ENCODE data around the gene FBRS. TPM values are rescaled to one million over a fixed set of nuclear protein-coding genes. Genes with fewer than 3 reads are reported as not detected.
"Not testable (repeated sequence)": the region's sequence is repeated elsewhere in the genome, so short reads cannot be mapped to it uniquely, and the experiment has no call there.

FBRS gene
- total and polyA plus RNA-seq, 2 experiments from 2014 or later: 7.6 to 14.2 TPM

GRCh38 chr16:30698816-30699614, 40.8 kb downstream of the FBRS start, which contains the start of gene SRCAP:
Gene SRCAP (plus strand): TSS chr16:30699171. CDS start chr16:30700825, 1,654 bp downstream.
- Histone ChIP-seq H3K9me2 (ENCODE audit: insufficient read depth) (no peaks in the 10 kb centered on the region), H3K4me2 (ENCODE audit: unreplicated experiment) (peak within 1 kb of the TSS; percentile 95), H4K20me1 (ENCODE audit: insufficient read depth) (no peaks in the 10 kb centered on the region), H3F3A (ENCODE audit: insufficient read depth) (peaks cover 12% of the 10 kb centered on the region), H3K9me3 (ENCODE audit: low read depth) (no peaks in the 10 kb centered on the region), H3K27me3 (replicated peaks; ENCODE audit: insufficient read depth) (no peaks in the 10 kb centered on the region), H3K79me2 (ENCODE audit: insufficient read depth) (peaks cover 51% of the 10 kb centered on the region), H3K4me3 (peak within 1 kb of the TSS; percentile 85), H3K4me1 (ENCODE audit: insufficient read depth) (peaks cover 16% of the 10 kb centered on the region; the same call in 1 of the 2 replicates), H3K27ac (peak within 1 kb of the TSS; percentile 98), H2AFZ (peak within 1 kb of the TSS; percentile 59; the same call in 1 of the 2 replicates), H3K9ac (peak within 1 kb of the TSS; percentile 98), H3K36me3 (ENCODE audit: low read depth) (peaks cover 29% of the 10 kb centered on the region)
- TF ChIP-seq EZH2phosphoT487 (IDR thresholded peaks at IDR 0.05; ENCODE audit: insufficient read depth, low read depth): no peak
- TF ChIP-seq EZH2 (IDR thresholded peaks at IDR 0.05; ENCODE audit: insufficient read depth, poor library complexity, severe bottlenecking): no peak
- in situ Hi-C loops (cut with MboI): no loop called here
- peak; percentile 89 for DNase-seq
- 1% methylated on average over 46 to 48 of the region's 57 CpGs for WGBS, 2 experiments (ENCODE audit: low coverage in 1 of 2, low lambda C conversion rate in 2 of 2, missing lambda C conversion rate in 2 of 2)

GRCh38 chr16:30699615-30700099, 41.4 kb downstream of the FBRS start:
- no peak for DNase-seq
- Histone ChIP-seq H3K9me3 (ENCODE audit: low read depth) (no peaks in the 10 kb centered on the region), H3K4me2 (ENCODE audit: unreplicated experiment) (peak overlapping the region; percentile 95), H2AFZ (0 out of 2 replicates have a peak overlapping the region, but pooled peaks have one; percentile 59), H3K9me2 (ENCODE audit: insufficient read depth) (no peaks in the 10 kb centered on the region), H3K27me3 (replicated peaks; ENCODE audit: insufficient read depth) (no peaks in the 10 kb centered on the region), H3K36me3 (ENCODE audit: low read depth) (peaks cover 35% of the 10 kb centered on the region), H3F3A (ENCODE audit: insufficient read depth) (peaks cover 12% of the 10 kb centered on the region), H3K4me1 (ENCODE audit: insufficient read depth) (peaks cover 16% of the 10 kb centered on the region; the same call in 1 of the 2 replicates), H4K20me1 (ENCODE audit: insufficient read depth) (no peaks in the 10 kb centered on the region), H3K4me3 (peak overlapping the region; percentile 85), H3K27ac (peak overlapping the region; percentile 98), H3K9ac (peak overlapping the region; percentile 98), H3K79me2 (ENCODE audit: insufficient read depth) (peaks cover 58% of the 10 kb centered on the region)
- WGBS, 2 experiments (ENCODE audit: low coverage in 1 of 2, low lambda C conversion rate in 2 of 2, missing lambda C conversion rate in 2 of 2): 37 to 41% methylated on average over 8 of the region's 8 CpGs
- in situ Hi-C loops (cut with MboI): no loop called here
- no peak for TF ChIP-seq EZH2phosphoT487 (IDR thresholded peaks at IDR 0.05; ENCODE audit: insufficient read depth, low read depth)
- TF ChIP-seq EZH2 (IDR thresholded peaks at IDR 0.05; ENCODE audit: insufficient read depth, poor library complexity, severe bottlenecking): no peak

GRCh38 chr16:30700491-30700890, 42.3 kb downstream of the FBRS start:
- H3K4me3 ChIP-seq: peak overlapping the region; percentile 85
- H3K27me3 ChIP-seq (replicated peaks; ENCODE audit: insufficient read depth): no peaks in the 10 kb centered on the region
- peaks cover 65% of the 10 kb centered on the region for H3K79me2 ChIP-seq (ENCODE audit: insufficient read depth)
- 22 to 28% methylated on average over 9 of the region's 9 CpGs for WGBS, 2 experiments (ENCODE audit: low coverage in 1 of 2, low lambda C conversion rate in 2 of 2, missing lambda C conversion rate in 2 of 2)
- H3F3A ChIP-seq (ENCODE audit: insufficient read depth): peaks cover 12% of the 10 kb centered on the region
- H2AFZ ChIP-seq: no peak overlapping the region
- DNase-seq: peak; percentile 34
- peak overlapping the region; percentile 30 for H3K27ac ChIP-seq
- peak overlapping the region; percentile 95 for H3K4me2 ChIP-seq (ENCODE audit: unreplicated experiment)
- H4K20me1 ChIP-seq (ENCODE audit: insufficient read depth): no peaks in the 10 kb centered on the region
- TF ChIP-seq EZH2phosphoT487 (IDR thresholded peaks at IDR 0.05; ENCODE audit: insufficient read depth, low read depth) (no peak), EZH2 (IDR thresholded peaks at IDR 0.05; ENCODE audit: insufficient read depth, poor library complexity, severe bottlenecking) (no peak)
- H3K36me3 ChIP-seq (ENCODE audit: low read depth): peaks cover 41% of the 10 kb centered on the region
- H3K9ac ChIP-seq: peak overlapping the region; percentile 98; the same call in 1 of the 2 replicates
- in situ Hi-C loops (cut with MboI): no loop called here
- no peaks in the 10 kb centered on the region for H3K9me3 ChIP-seq (ENCODE audit: low read depth)
- peaks cover 16% of the 10 kb centered on the region; the same call in 1 of the 2 replicates for H3K4me1 ChIP-seq (ENCODE audit: insufficient read depth)
- H3K9me2 ChIP-seq (ENCODE audit: insufficient read depth): no peaks in the 10 kb centered on the region

- H3K36me3 ChIP-seq (ENCODE audit: low read depth): peaks cover 46% of the 10 kb centered on the region
- in situ Hi-C loops (cut with MboI): no loop called here
- peak overlapping the region; percentile 95 for H3K4me2 ChIP-seq (ENCODE audit: unreplicated experiment)
- TF ChIP-seq EZH2phosphoT487 (IDR thresholded peaks at IDR 0.05; ENCODE audit: insufficient read depth, low read depth) (no peak), EZH2 (IDR thresholded peaks at IDR 0.05; ENCODE audit: insufficient read depth, poor library complexity, severe bottlenecking) (no peak)
- 88 to 89% methylated on average over 5 of the region's 5 CpGs for WGBS, 2 experiments (ENCODE audit: low coverage in 1 of 2, low lambda C conversion rate in 2 of 2, missing lambda C conversion rate in 2 of 2)
- H3K4me1 ChIP-seq (ENCODE audit: insufficient read depth): peaks cover 16% of the 10 kb centered on the region; the same call in 1 of the 2 replicates
- H3K9ac ChIP-seq: peak overlapping the region; percentile 98; the same call in 1 of the 2 replicates
- no peak overlapping the region for H2AFZ ChIP-seq
- no peaks in the 10 kb centered on the region for H4K20me1 ChIP-seq (ENCODE audit: insufficient read depth)
- H3K9me3 ChIP-seq (ENCODE audit: low read depth): no peaks in the 10 kb centered on the region
- H3F3A ChIP-seq (ENCODE audit: insufficient read depth): peaks cover 14% of the 10 kb centered on the region
- H3K27me3 ChIP-seq (replicated peaks; ENCODE audit: insufficient read depth): no peaks in the 10 kb centered on the region
- H3K4me3 ChIP-seq: peak overlapping the region; percentile 85
- peak overlapping the region; percentile 30 for H3K27ac ChIP-seq
- no peak for DNase-seq
- H3K79me2 ChIP-seq (ENCODE audit: insufficient read depth): peaks cover 70% of the 10 kb centered on the region
- H3K9me2 ChIP-seq (ENCODE audit: insufficient read depth): no peaks in the 10 kb centered on the region
Measured at GRCh38 chr16:30700971-30701370, 42.7 kb downstream of the FBRS start.

GRCh38 chr16:30703071-30703470, 44.8 kb downstream of the FBRS start:
- in situ Hi-C loops (cut with MboI); H3K9me3 ChIP-seq (ENCODE audit: low read depth); H3K9me2 ChIP-seq (ENCODE audit: insufficient read depth); H3K27me3 ChIP-seq (replicated peaks; ENCODE audit: insufficient read depth); H3K4me2 ChIP-seq (ENCODE audit: unreplicated experiment); H4K20me1 ChIP-seq (ENCODE audit: insufficient read depth); H3K9ac ChIP-seq; H3K4me3 ChIP-seq; H2AFZ ChIP-seq; H3K27ac ChIP-seq; DNase-seq: not testable (repeated sequence)
- Histone ChIP-seq H3K4me1 (ENCODE audit: insufficient read depth) (peaks cover 13% of the 10 kb centered on the region; the same call in 1 of the 2 replicates), H3F3A (ENCODE audit: insufficient read depth) (peaks cover 29% of the 10 kb centered on the region), H3K36me3 (ENCODE audit: low read depth) (peaks cover 65% of the 10 kb centered on the region), H3K79me2 (ENCODE audit: insufficient read depth) (peaks cover 85% of the 10 kb centered on the region)
- 89 to 91% methylated on average over 12 of the region's 12 CpGs for WGBS, 2 experiments (ENCODE audit: low coverage in 1 of 2, low lambda C conversion rate in 2 of 2, missing lambda C conversion rate in 2 of 2)
